ENCODE data around the gene RAB36.

Gene RAB36

GRCh38 chr22:23121000-23121421 is 24.3 kb upstream of the RAB36 start:
- DNase-seq (ENCODE audit: low spot score): no peak

GRCh38 chr22:23121424-23121823 is 23.9 kb upstream of the RAB36 start:
- peak; percentile 50 for DNase-seq (ENCODE audit: low spot score)

- DNase-seq (ENCODE audit: low spot score): no peak
Observed at GRCh38 chr22:23122216-23122957, 22.9 kb upstream of the RAB36 start.

- DNase-seq (ENCODE audit: low spot score): no peak
Observed at GRCh38 chr22:23122992-23123803, 22.1 kb upstream of the RAB36 start.

GRCh38 chr22:23123804-23124254 is 21.4 kb upstream of the RAB36 start:
- no peak for DNase-seq (ENCODE audit: low spot score)

- DNase-seq (ENCODE audit: low spot score): no peak
Observed at GRCh38 chr22:23124611-23125511, 20.4 kb upstream of the RAB36 start.

GRCh38 chr22:23125512-23126103 is 19.7 kb upstream of the RAB36 start:
- no peak for DNase-seq (ENCODE audit: low spot score)

- no peak for DNase-seq (ENCODE audit: low spot score)
Observed at GRCh38 chr22:23126165-23127054, 18.9 kb upstream of the RAB36 start.

- no peak for DNase-seq (ENCODE audit: low spot score)
Observed at GRCh38 chr22:23127055-23127756, 18.1 kb upstream of the RAB36 start.

- no peak for DNase-seq (ENCODE audit: low spot score)
Observed at GRCh38 chr22:23127788-23128187, 17.5 kb upstream of the RAB36 start.

- peak; percentile 81 for DNase-seq (ENCODE audit: low spot score)
Observed at GRCh38 chr22:23128269-23129108, 16.8 kb upstream of the RAB36 start.

GRCh38 chr22:23129149-23129548 is 16.1 kb upstream of the RAB36 start:
- no peak for DNase-seq (ENCODE audit: low spot score)

- DNase-seq (ENCODE audit: low spot score): no peak
Observed at GRCh38 chr22:23130697-23131096, 14.6 kb upstream of the RAB36 start.

GRCh38 chr22:23131931-23132330 is 13.3 kb upstream of the RAB36 start:
- no peak for DNase-seq (ENCODE audit: low spot score)

- no peak for DNase-seq (ENCODE audit: low spot score)
Observed at GRCh38 chr22:23132376-23133091, 12.7 kb upstream of the RAB36 start.

- no peak for DNase-seq (ENCODE audit: low spot score)
Observed at GRCh38 chr22:23133922-23134321, 11.4 kb upstream of the RAB36 start.

GRCh38 chr22:23136991-23137390 is 8.3 kb upstream of the RAB36 start:
- peak; percentile 34 for DNase-seq (ENCODE audit: low spot score)

GRCh38 chr22:23137468-23137867 is 7.8 kb upstream of the RAB36 start:
- peak; percentile 30 for DNase-seq (ENCODE audit: low spot score)

Measured in NAMALWA (cell line).